Heart right ventricle (tissue), 16 donors: ENCODE results near the gene OTUD6A. TPM values are rescaled to one million over a fixed set of nuclear protein-coding genes. Genes with fewer than 3 reads are reported as not detected.
"Not testable (repeated sequence)": the region's sequence is repeated elsewhere in the genome, so short reads cannot be mapped to it uniquely, and the experiment has no call there.

Experiments used
- ATAC-seq, 8 donors: fragments of 200-7000 bp; cut with Tn5 transposase; one replicate each; pipeline ENCODE4 v1.9.1; 2020; ENCODE audit warnings: mild to moderate bottlenecking in 8 of 8, moderate library complexity in 8 of 8, moderate number of reproducible peaks in 1 of 8
- DNase-seq, 2 donors: peaks; one replicate each; pipeline ENCODE4 v3.0.0-alpha.2; 2020
- H3K27ac ChIP-seq, 10 donors: fragments of 200-600 bp; sonication (generic) in 2 of 10; one replicate each; pipeline versions ENCODE4 v1.5.0 to v1.8.0; 2020 to 2022; ENCODE audit warnings: mild to moderate bottlenecking in 3 of 10
- H3K27me3 ChIP-seq, 7 donors: fragments of 200-600 bp; one replicate each; pipeline ENCODE4 v1.8.0; 2021 to 2022; ENCODE audit warnings: mild to moderate bottlenecking in 2 of 7
- H3K36me3 ChIP-seq, 9 donors: fragments of 200-600 bp; sonication (generic) in 1 of 9; one replicate each; pipeline versions ENCODE4 v1.5.0 to v1.8.0; 2020 to 2022; ENCODE audit warnings: mild to moderate bottlenecking in 2 of 9
- H3K4me1 ChIP-seq, 9 donors: fragments of 200-600 bp; sonication (generic) in 1 of 9; one replicate each; pipeline versions ENCODE4 v1.5.0 to v1.8.0; 2020 to 2022; ENCODE audit warnings: mild to moderate bottlenecking in 4 of 9
- H3K4me3 ChIP-seq, 10 donors: fragments of 200-600 bp; sonication (generic) in 2 of 10; one replicate each; pipeline versions ENCODE4 v1.5.0 to v1.8.0; 2020 to 2022; ENCODE audit warnings: mild to moderate bottlenecking in 7 of 10, moderate library complexity in 2 of 10
- H3K9me3 ChIP-seq, 11 donors: fragments of 200-600 bp in 10 of 11; sonication (generic) in 2 of 11; one replicate each; pipeline versions ENCODE4 v1.5.0 to v1.8.0; 2013 to 2022; ENCODE audit warnings: mild to moderate bottlenecking in 2 of 11, control low read depth in 1 of 11, moderate library complexity in 1 of 11
- WGBS, 2 donors: extraction: QIAGEN DNeasy Blood & Tissue Kit; methylation state at CpG; one replicate each; pipeline ENCODE4 v1.1.7; 2013; ENCODE audit warnings: inconsistent platforms in 1 of 2; 5-methylcytosine and 5-hydroxymethylcytosine counted together
- intact Hi-C, 10 donors: fragments of 100-400 bp; cut with DNase I; formaldehyde crosslinking; loops; one replicate each; pipeline versions ENCODE4 v1.11.1 to v1.14.2; 2022
- microRNA-seq, 2 donors: library from miRNA; unstranded; fragments of <30 nt; microRNA quantifications; one replicate each; pipeline ENCODE4 v1.2.0, GENCODE V29; 2021
- polyA plus RNA-seq, 2 donors: library from polyadenylated mRNA; stranded (reverse); fragments of 200-250 nt; gene quantifications; one replicate each; pipeline ENCODE4 v1.2.3, GENCODE V29; 2013
- total RNA-seq, 10 donors: library from RNA; stranded (reverse); fragmentation: NEBNext Ultra II Directional in 3 of 10; extraction: Animal tissue kit (Norgen Biotek cat#: 25700) in 3 of 10; gene quantifications; one replicate each; pipeline versions ENCODE4 v1.2.1 to v1.2.4, GENCODE V29; 2021 to 2023
- TF ChIP-seq, protein P1 (sequence below), 9 donors: fragments of 200-600 bp; sonication (generic) in 2 of 9; IDR thresholded peaks; one replicate each; pipeline versions ENCODE4 v1.5.0 to v1.8.0; 2021 to 2022; ENCODE audit warnings: antibody characterized with exemption in 9 of 9, mild to moderate bottlenecking in 5 of 9, moderate library complexity in 1 of 9
- donor health status: Arrhythmogenic right ventricular cardiomyopathy.
- donor health status: ischemic (EF 13 %, LVEDD 7.1; RV severe dilation, severe dysfunction).
- donor health status: healthy with polysubstance abuse.
- donor health status: DM: no; HTN: yes; CAD: no.
- donor health status: DM: no; HTN: no; CAD: no.
- donor health status: ischemic (EF 25% LVEDD 6.9; RV normal size, moderate dysfunction).
- donor health status: ischemic (EF 25% LVEDD 5.7; RV mildly dilated, moderate dysfunction).
- donor health status: healthy.
- donor health status: DM: yes; HTN: yes; CAD: no.
- donor health status: Ischemic cardiomyopathy.
- donor health status: ischemic (EF 35%, LVEDD 5.7; RV mildly dilated, moderate dysfunction).
- donor health status: nonischemic (EF 11% LVEDD 7.7; RV severe dilation, severe dysfunction).
- donor health status: DM: yes; HTN: yes; CAD: no.
- donor health status: PGD.
- donor health status: ischemic (EF 29% LVEDD 5.4; RV normal size, mild dysfunction).
- donor health status: nonischemic (EF 23%, LVEDD 6.1; RV moderate dilation, normal function).

Gene OTUD6A
- total and polyA plus RNA-seq, 12 donors: not detected

DNA sequence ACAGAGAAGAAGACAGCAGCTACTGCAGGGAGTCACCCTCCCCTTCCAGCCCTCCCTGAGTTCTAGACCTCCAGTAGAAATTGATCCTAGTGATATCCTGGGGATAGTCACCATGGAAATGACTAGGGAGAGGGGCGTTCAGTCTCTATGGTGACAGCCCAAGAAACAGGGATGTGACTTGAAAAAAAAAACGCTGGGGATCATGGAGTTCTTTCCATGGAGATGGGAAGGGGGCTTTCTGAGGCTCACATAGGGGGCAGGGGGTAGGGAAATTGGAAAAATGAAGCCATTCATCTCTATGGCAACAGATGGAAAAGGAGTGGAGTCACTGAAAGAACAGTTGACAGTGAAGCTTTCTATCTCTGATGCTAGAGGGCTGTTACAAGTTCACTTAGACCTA, 43.0 kb downstream of the OTUD6A start:
- H3K27ac ChIP-seq: no peak overlapping the region
- 27 to 30% methylated on average over 2 of the region's 2 CpGs for WGBS, 2 donors
- no peaks in the 10 kb centered on the region for H3K36me3 ChIP-seq
- no peaks in the 10 kb centered on the region for H3K4me1 ChIP-seq
- no peaks in the 10 kb centered on the region for H3K27me3 ChIP-seq
- ATAC-seq (no peak), DNase-seq (no peak)
- no peak overlapping the region for H3K4me3 ChIP-seq
- TF ChIP-seq, protein P1, sequence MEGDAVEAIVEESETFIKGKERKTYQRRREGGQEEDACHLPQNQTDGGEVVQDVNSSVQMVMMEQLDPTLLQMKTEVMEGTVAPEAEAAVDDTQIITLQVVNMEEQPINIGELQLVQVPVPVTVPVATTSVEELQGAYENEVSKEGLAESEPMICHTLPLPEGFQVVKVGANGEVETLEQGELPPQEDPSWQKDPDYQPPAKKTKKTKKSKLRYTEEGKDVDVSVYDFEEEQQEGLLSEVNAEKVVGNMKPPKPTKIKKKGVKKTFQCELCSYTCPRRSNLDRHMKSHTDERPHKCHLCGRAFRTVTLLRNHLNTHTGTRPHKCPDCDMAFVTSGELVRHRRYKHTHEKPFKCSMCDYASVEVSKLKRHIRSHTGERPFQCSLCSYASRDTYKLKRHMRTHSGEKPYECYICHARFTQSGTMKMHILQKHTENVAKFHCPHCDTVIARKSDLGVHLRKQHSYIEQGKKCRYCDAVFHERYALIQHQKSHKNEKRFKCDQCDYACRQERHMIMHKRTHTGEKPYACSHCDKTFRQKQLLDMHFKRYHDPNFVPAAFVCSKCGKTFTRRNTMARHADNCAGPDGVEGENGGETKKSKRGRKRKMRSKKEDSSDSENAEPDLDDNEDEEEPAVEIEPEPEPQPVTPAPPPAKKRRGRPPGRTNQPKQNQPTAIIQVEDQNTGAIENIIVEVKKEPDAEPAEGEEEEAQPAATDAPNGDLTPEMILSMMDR (IDR thresholded peaks at IDR 0.05): no peak
- H3K9me3 ChIP-seq: peaks cover 0 to 3% (median 0%) of the 10 kb centered on the region in 11 donors
- intact Hi-C loops: no loop called here

DNA sequence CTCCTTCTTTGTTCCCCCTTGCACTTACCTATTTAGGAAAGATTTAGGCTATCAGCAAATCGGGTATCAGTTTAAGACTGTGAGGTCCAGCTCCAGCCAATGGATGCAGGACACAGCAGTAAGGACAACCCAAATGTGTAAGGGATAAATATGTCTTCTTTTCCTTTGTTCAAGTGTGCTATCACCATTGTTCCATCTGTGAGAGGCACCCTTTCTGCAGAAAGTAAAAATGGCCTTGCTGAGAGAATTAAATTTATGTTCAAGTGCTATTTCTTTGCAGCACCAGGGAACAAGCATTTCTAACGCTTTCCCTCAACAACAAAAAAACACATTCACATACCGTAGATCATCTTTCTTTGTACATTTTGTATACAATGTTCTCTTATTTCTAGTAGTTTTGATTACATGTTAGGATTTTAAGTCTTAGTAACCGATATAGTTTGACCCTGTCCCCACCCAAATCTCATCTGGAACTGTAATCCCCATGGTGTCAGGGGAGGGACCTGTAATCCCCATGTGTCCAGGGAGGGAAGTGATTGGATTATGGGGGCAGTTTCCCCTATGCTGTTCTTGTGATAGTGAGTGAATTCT, 49.3 kb downstream of the OTUD6A start:
- H3K36me3 ChIP-seq, DNase-seq, H3K4me3 ChIP-seq, ATAC-seq, H3K4me1 ChIP-seq, intact Hi-C loops, H3K27ac ChIP-seq, H3K27me3 ChIP-seq: not testable (repeated sequence)
- peaks cover 0 to 36% (median 10%) of the 10 kb centered on the region in 11 donors for H3K9me3 ChIP-seq
- 86 to 93% methylated on average over 4 of the region's 4 CpGs for WGBS, 2 donors

Small RNA genes within 50 kb of the gene (microRNA-seq; reads per million reads assigned to microRNA genes)
- gene MIR676: 16.8 to 19.4 reads per million in 2 donors

Other genes with a start within 250 kb of the OTUD6A start
- not detected for gene AWAT2, start 12.5 kb upstream of the OTUD6A start, total RNA-seq
- not detected for gene AWAT2, start 12.5 kb upstream of the OTUD6A start, polyA plus RNA-seq
- gene IGBP1, start 71.0 kb downstream of the OTUD6A start, total RNA-seq: 10 to 100 TPM; 39.6 to 57.8 (median 49.0) TPM
- 10 to 100 TPM; 15.8 to 51.2 TPM for gene IGBP1, start 71.0 kb downstream of the OTUD6A start, polyA plus RNA-seq
- not detected for gene DGAT2L6, start 115.0 kb downstream of the OTUD6A start, total RNA-seq
- gene DGAT2L6, start 115.0 kb downstream of the OTUD6A start, polyA plus RNA-seq: not detected
- not detected for gene AWAT1, start 172.2 kb downstream of the OTUD6A start, total RNA-seq
- not detected for gene AWAT1, start 172.2 kb downstream of the OTUD6A start, polyA plus RNA-seq
- under 1 TPM in 3 of 10 donors, not detected in 7; 0.16 to 0.35 (median 0.19) TPM for gene P2RY4, start 197.7 kb downstream of the OTUD6A start, total RNA-seq
- under 1 TPM in 1 of 2 donors, not detected in 1; 0.03 TPM for gene P2RY4, start 197.7 kb downstream of the OTUD6A start, polyA plus RNA-seq
- gene ARR3, start 205.9 kb downstream of the OTUD6A start, total RNA-seq: not detected
- gene ARR3, start 205.9 kb downstream of the OTUD6A start, polyA plus RNA-seq: not detected
- gene RAB41, start 219.7 kb downstream of the OTUD6A start, total RNA-seq: not detected
- gene RAB41, start 219.7 kb downstream of the OTUD6A start, polyA plus RNA-seq: not detected
- 10 to 100 TPM; 35.2 to 45.5 (median 38.0) TPM for gene PDZD11, start 227.5 kb downstream of the OTUD6A start, total RNA-seq
- gene PDZD11, start 227.5 kb downstream of the OTUD6A start, polyA plus RNA-seq: 10 to 100 TPM; 46.0 to 47.6 TPM
- gene KIF4A, start 227.6 kb downstream of the OTUD6A start, total RNA-seq: 1 to 10 TPM in 1 of 10 donors, under 1 TPM in 6, not detected in 3; 0.09 to 2.8 (median 0.28) TPM
- under 1 TPM in 1 of 2 donors, not detected in 1; 0.07 TPM for gene KIF4A, start 227.6 kb downstream of the OTUD6A start, polyA plus RNA-seq